CD4-positive, alpha-beta T cell (primary cell): ENCODE results near the gene PRRT4. TPM values are rescaled to one million over a fixed set of nuclear protein-coding genes. Genes with fewer than 3 reads are reported as not detected.

Experiments used
- ATAC-seq: fragments of 200-7000 bp; cut with Tn5 transposase; one replicate; pipeline ENCODE4 v1.10.0; 2022; ENCODE audit warnings: mild to moderate bottlenecking; ENCODE audit not compliant: poor library complexity
- CTCF ChIA-PET: fragments of 350-600 bp; sonication (Branson Sonifier 250); formaldehyde crosslinking; loops from one replicate; lab custom pipeline; 2021; ENCODE audit warnings: antibody characterized with exemption, inconsistent platforms; lab: Charles Lee
- POLR2A ChIA-PET: fragments of 350-600 bp; sonication (Branson Sonifier 250); formaldehyde crosslinking; loops from one replicate; lab custom pipeline; 2021; ENCODE audit warnings: antibody characterized with exemption, inconsistent platforms; lab: Charles Lee
- DNase-seq, 14 experiments: peaks; one replicate each; pipeline ENCODE4 v3.0.0-alpha.2; 2013 to 2020; ENCODE audit warnings: mixed read lengths in 2 of 14
- H3K27ac ChIP-seq, 2 donors: one replicate each; pipeline versions ENCODE4 v1.5.1 to v1.7.0; 2013; ENCODE audit warnings: low read length in 2 of 2, low read depth in 1 of 2, mild to moderate bottlenecking in 1 of 2
- H3K27me3 ChIP-seq, 2 experiments: 1 replicate in 1 of 2; 2 replicates in 1 of 2; pipeline versions ENCODE4 v1.6.1 to v1.7.0; 2013; ENCODE audit warnings: low read length in 2 of 2, control low read depth in 1 of 2, mild to moderate bottlenecking in 1 of 2, moderate library complexity in 1 of 2; ENCODE audit not compliant: insufficient read depth in 2 of 2, control insufficient read depth in 1 of 2
- H3K36me3 ChIP-seq: one replicate; pipeline ENCODE4 v1.6.1; 2013; ENCODE audit warnings: low read length, control low read depth; ENCODE audit not compliant: insufficient read depth
- H3K4me1 ChIP-seq: one replicate; pipeline ENCODE4 v1.6.1; 2013; ENCODE audit warnings: low read length, control low read depth; ENCODE audit not compliant: insufficient read depth
- H3K4me3 ChIP-seq: one replicate; pipeline ENCODE4 v1.5.1; 2013; ENCODE audit warnings: mild to moderate bottlenecking, low read length, moderate library complexity
- H3K9me3 ChIP-seq, 2 experiments: 1 replicate in 1 of 2; 2 replicates in 1 of 2; pipeline versions ENCODE4 v1.6.1 to v1.7.0; 2013; ENCODE audit warnings: low read length in 2 of 2, mild to moderate bottlenecking in 2 of 2, control low read depth in 1 of 2, moderate library complexity in 1 of 2; ENCODE audit not compliant: control insufficient read depth in 1 of 2, insufficient read depth in 1 of 2
- H3K27ac Mint-ChIP-seq: one replicate; pipeline ENCODE4 v1.8.0; 2020; ENCODE audit warnings: mixed read lengths
- H3K27me3 Mint-ChIP-seq: one replicate; pipeline ENCODE4 v1.8.0; 2021; ENCODE audit warnings: mixed read lengths
- H3K36me3 Mint-ChIP-seq: one replicate; pipeline ENCODE4 v1.8.0; 2021; ENCODE audit warnings: low read depth, mixed read lengths
- H3K4me1 Mint-ChIP-seq: one replicate; pipeline ENCODE4 v1.8.0; 2021; ENCODE audit warnings: low read depth, mixed read lengths
- H3K4me3 Mint-ChIP-seq: one replicate; pipeline ENCODE4 v1.8.0; 2020; ENCODE audit warnings: mild to moderate bottlenecking, mixed read lengths
- H3K9me3 Mint-ChIP-seq: one replicate; pipeline ENCODE4 v1.8.0; 2020; ENCODE audit warnings: mixed read lengths
- intact Hi-C, 2 experiments: fragments of 100-400 bp; cut with DNase I in 1 of 2; cut with micrococcal nuclease in 1 of 2; formaldehyde crosslinking; loops; one replicate each; pipeline versions ENCODE4 v1.15.1 to v1.9.0; 2023 to 2025; cut with DNase I, micrococcal nuclease
- total RNA-seq, 174 experiments: library from RNA in 2 of 174; stranded (reverse) in 2 of 174; gene quantifications; one replicate each; pipeline ENCODE4 v1.2.3 and lab custom pipeline; 2021 to 2026
- TF ChIP-seq, protein P1 (sequence below): fragments of 200-600 bp; IDR thresholded peaks from one replicate; pipeline ENCODE4 v1.8.0; 2022; ENCODE audit warnings: antibody characterized with exemption, mild to moderate bottlenecking

PRRT4 gene
- total RNA-seq, 2 experiments from 2014 or later = 0.47 to 0.63 TPM

DNA sequence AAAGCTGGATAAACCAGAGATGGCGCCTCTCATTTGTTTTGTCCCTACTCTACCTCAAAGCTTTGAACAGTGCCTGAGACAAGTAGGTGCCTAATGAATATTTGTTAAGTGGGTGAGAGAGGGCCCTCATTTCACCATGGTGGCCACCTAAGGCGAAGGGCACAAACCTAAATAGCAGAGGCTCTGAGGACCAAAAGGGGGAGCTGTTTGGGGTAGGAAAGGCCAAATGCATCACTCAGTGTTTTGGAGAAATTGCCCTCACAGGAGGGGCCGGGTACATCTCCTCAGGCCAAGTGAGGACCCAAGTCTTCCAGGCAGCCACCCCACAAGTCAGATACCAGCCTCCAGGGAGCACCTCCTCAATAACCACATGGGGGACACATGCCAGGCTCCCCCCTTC lies 34.3 kb upstream of the PRRT4 start:
- H3K4me1 ChIP-seq = peaks cover 2% of the 10 kb centered on the region
- ATAC-seq = no peak
- no peaks in the 10 kb centered on the region for H3K9me3 Mint-ChIP-seq
- intact Hi-C loops = no loop called here
- DNase-seq = no peak
- peaks cover 70% of the 10 kb centered on the region for H3K36me3 ChIP-seq
- CTCF ChIA-PET = interaction anchor here (0.8 to 1.5 kb wide), 2 partner anchors 31 to 32 kb away, joined by 3 to 5 read pairs; no protein-coding TSS in a partner anchor
- H3K4me3 ChIP-seq = no peak overlapping the region
- no peak overlapping the region for H3K27ac Mint-ChIP-seq
- no peaks in the 10 kb centered on the region for H3K27me3 ChIP-seq
- TF ChIP-seq, protein P1, sequence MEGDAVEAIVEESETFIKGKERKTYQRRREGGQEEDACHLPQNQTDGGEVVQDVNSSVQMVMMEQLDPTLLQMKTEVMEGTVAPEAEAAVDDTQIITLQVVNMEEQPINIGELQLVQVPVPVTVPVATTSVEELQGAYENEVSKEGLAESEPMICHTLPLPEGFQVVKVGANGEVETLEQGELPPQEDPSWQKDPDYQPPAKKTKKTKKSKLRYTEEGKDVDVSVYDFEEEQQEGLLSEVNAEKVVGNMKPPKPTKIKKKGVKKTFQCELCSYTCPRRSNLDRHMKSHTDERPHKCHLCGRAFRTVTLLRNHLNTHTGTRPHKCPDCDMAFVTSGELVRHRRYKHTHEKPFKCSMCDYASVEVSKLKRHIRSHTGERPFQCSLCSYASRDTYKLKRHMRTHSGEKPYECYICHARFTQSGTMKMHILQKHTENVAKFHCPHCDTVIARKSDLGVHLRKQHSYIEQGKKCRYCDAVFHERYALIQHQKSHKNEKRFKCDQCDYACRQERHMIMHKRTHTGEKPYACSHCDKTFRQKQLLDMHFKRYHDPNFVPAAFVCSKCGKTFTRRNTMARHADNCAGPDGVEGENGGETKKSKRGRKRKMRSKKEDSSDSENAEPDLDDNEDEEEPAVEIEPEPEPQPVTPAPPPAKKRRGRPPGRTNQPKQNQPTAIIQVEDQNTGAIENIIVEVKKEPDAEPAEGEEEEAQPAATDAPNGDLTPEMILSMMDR = no peak
- POLR2A ChIA-PET = no interaction called here
- H3K27me3 Mint-ChIP-seq = no peaks in the 10 kb centered on the region
- H3K4me1 Mint-ChIP-seq = no peaks in the 10 kb centered on the region
- H3K36me3 Mint-ChIP-seq = peaks cover 54% of the 10 kb centered on the region
- no peaks in the 10 kb centered on the region for H3K9me3 ChIP-seq
- no peak overlapping the region for H3K4me3 Mint-ChIP-seq
- no peak overlapping the region for H3K27ac ChIP-seq

- no peaks in the 10 kb centered on the region for H3K27me3 ChIP-seq
- no peak overlapping the region for H3K27ac ChIP-seq
- Mint-ChIP-seq H3K9me3 (no peaks in the 10 kb centered on the region), H3K4me1 (no peaks in the 10 kb centered on the region), H3K27me3 (no peaks in the 10 kb centered on the region), H3K36me3 (peaks cover 48% of the 10 kb centered on the region), H3K4me3 (no peak overlapping the region), H3K27ac (no peak overlapping the region)
- H3K4me3 ChIP-seq = no peak overlapping the region
- ChIA-PET POLR2A (no interaction called here), CTCF (interaction anchor here (1.5 kb wide), 1 partner anchor 32 kb away, joined by 5 read pairs; no protein-coding TSS in a partner anchor)
- intact Hi-C loops = no loop called here
- H3K9me3 ChIP-seq = no peaks in the 10 kb centered on the region
- no peak for ATAC-seq
- TF ChIP-seq, protein P1 = no peak
- peaks cover 2% of the 10 kb centered on the region for H3K4me1 ChIP-seq
- H3K36me3 ChIP-seq = peaks cover 63% of the 10 kb centered on the region
- DNase-seq = no peak
Measured at GRCh38 chr7:128394904-128395496, 33.5 kb upstream of the PRRT4 start.

DNA sequence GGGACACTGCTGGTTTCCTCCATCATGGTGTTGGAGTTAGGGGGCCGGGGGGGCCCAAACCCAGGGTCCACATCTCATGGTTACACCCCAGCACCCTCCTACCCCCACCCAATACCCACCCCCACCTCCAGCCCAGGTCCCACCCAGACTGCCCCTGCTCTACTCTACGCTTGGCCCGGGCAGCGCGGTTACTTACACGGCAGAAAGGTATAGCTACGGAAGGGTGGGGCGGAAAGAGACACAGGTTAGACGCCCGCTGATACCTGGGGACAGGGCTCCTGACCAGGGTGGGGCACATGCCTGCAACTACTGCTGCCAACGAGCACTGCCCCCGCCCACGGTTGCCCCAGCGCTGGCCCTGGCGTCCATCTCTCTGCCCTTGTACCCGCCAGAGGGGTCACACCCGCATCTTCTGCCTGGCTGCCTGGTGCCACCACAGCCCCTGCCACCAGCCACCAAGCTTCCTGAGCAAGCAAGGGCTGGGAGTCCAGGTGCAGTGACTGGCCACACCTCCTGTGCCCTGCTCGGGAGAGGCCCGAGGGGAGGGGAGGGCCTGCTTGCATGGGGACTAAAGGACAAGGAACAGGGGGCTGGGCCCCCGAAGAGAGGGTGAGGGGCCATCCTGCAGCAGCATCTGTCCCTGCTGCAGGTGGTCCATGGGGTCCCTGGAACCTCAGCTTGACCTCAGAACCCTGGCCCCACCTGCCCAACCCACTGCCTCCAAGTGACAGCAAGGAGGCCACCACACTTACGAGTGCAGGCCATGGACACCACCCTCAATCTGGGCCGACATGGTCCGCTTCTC lies 32.2 kb upstream of the PRRT4 start:
- H3K27ac Mint-ChIP-seq = no peak overlapping the region
- H3K27me3 Mint-ChIP-seq = no peaks in the 10 kb centered on the region
- Histone ChIP-seq H3K27me3 (no peaks in the 10 kb centered on the region), H3K4me1 (peaks cover 1% of the 10 kb centered on the region), H3K27ac (no peak overlapping the region), H3K4me3 (no peak overlapping the region), H3K9me3 (no peaks in the 10 kb centered on the region), H3K36me3 (peaks cover 55% of the 10 kb centered on the region)
- DNase-seq (no peak), ATAC-seq (no peak)
- TF ChIP-seq, protein P1 = no peak
- H3K9me3 Mint-ChIP-seq = no peaks in the 10 kb centered on the region
- CTCF ChIA-PET = no interaction called here
- POLR2A ChIA-PET = no interaction called here
- no peaks in the 10 kb centered on the region for H3K4me1 Mint-ChIP-seq
- no peak overlapping the region for H3K4me3 Mint-ChIP-seq
- intact Hi-C loops = no loop called here
- peaks cover 41% of the 10 kb centered on the region for H3K36me3 Mint-ChIP-seq
